ENCODE data around the gene S100A12. TPM values are rescaled to one million over a fixed set of nuclear protein-coding genes. Genes with fewer than 3 reads are reported as not detected.

S100A12 gene
- polyA plus RNA-seq, 3 donors = 1,275 to 2,834 (median 2,543) TPM

DNA sequence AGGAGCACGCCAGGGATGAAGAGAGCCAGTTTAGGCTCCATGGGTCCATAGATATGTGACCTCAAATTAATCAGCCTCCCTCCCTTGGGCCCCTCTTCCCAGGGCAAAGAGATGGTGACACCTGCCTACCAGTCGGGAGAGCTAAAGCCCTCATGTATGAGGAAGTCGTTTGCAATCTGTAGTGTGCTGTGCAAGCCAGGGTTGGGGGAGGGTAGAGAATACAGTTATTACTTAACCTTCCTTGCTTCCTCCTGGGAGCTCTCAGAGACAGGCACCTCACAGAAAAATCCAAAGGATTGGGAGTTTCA lies 30.7 kb downstream of the S100A12 start:
- Histone ChIP-seq H2AFZ (ENCODE audit: insufficient read depth, low read depth, low read length, poor library complexity, severe bottlenecking) (no peak overlapping the region), H3K27ac (ENCODE audit: low read depth in 1 of 2, low read length in 2 of 2) (no peak overlapping the region), H3K4me1 (ENCODE audit: control insufficient read depth in 1 of 2, insufficient read depth in 2 of 2, low read length in 2 of 2) (peaks cover 38 to 50% of the 10 kb centered on the region in 2 donors), H3K36me3 (replicated peaks in 1 of 2; ENCODE audit: control insufficient read depth in 1 of 2, insufficient read depth in 2 of 2, low read length in 2 of 2) (no peaks in the 10 kb centered on the region), H3K4me3 (replicated peaks in 1 of 3; ENCODE audit: low read depth in 2 of 3, low read length in 3 of 3) (peak overlapping the region in 1 of 3 experiments; percentile 28), H3K9ac (ENCODE audit: insufficient read depth, low read length, poor library complexity, severe bottlenecking) (no peak overlapping the region), H3K27me3 (ENCODE audit: control insufficient read depth in 2 of 2, insufficient read depth in 2 of 2, low read length in 2 of 2) (no peaks in the 10 kb centered on the region), H4K20me1 (ENCODE audit: insufficient read depth, low read length) (no peaks in the 10 kb centered on the region), H3K79me2 (ENCODE audit: insufficient read depth, low read length) (no peaks in the 10 kb centered on the region), H3K4me2 (replicated peaks; ENCODE audit: extremely low read depth, low read length, poor library complexity, severe bottlenecking) (peak overlapping the region; percentile 24), H3K9me3 (replicated peaks in 1 of 2; ENCODE audit: control insufficient read depth in 1 of 2, insufficient read depth in 1 of 2, low read length in 2 of 2) (no peaks in the 10 kb centered on the region)
- H3K4me1 Mint-ChIP-seq = peaks cover 62% of the 10 kb centered on the region
- H3K27ac Mint-ChIP-seq = peak overlapping the region in 2 of 7 donors; percentile 28 to 31
- peak overlapping the region in 1 of 2 donors; percentile 61 for H3K4me3 Mint-ChIP-seq
- TF ChIP-seq, protein P1, sequence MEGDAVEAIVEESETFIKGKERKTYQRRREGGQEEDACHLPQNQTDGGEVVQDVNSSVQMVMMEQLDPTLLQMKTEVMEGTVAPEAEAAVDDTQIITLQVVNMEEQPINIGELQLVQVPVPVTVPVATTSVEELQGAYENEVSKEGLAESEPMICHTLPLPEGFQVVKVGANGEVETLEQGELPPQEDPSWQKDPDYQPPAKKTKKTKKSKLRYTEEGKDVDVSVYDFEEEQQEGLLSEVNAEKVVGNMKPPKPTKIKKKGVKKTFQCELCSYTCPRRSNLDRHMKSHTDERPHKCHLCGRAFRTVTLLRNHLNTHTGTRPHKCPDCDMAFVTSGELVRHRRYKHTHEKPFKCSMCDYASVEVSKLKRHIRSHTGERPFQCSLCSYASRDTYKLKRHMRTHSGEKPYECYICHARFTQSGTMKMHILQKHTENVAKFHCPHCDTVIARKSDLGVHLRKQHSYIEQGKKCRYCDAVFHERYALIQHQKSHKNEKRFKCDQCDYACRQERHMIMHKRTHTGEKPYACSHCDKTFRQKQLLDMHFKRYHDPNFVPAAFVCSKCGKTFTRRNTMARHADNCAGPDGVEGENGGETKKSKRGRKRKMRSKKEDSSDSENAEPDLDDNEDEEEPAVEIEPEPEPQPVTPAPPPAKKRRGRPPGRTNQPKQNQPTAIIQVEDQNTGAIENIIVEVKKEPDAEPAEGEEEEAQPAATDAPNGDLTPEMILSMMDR (IDR thresholded peaks at IDR 0.05) = no peak
- no CpG with 5 or more reads among the region's 3 CpGs for WGBS (ENCODE audit: insufficient coverage)
- intact Hi-C loops (cut with micrococcal nuclease) = no loop called here
- peaks cover 0 to 2% (median 0%) of the 10 kb centered on the region in 7 donors for H3K9me3 Mint-ChIP-seq
- DNase-seq = peak; percentile 52 to 61 (median 60)
- peaks cover 7 to 9% (median 9%) of the 10 kb centered on the region in 3 donors for H3K27me3 Mint-ChIP-seq (ENCODE audit: low read depth in 3 of 3)
- H3K36me3 Mint-ChIP-seq = no peaks in the 10 kb centered on the region

DNA sequence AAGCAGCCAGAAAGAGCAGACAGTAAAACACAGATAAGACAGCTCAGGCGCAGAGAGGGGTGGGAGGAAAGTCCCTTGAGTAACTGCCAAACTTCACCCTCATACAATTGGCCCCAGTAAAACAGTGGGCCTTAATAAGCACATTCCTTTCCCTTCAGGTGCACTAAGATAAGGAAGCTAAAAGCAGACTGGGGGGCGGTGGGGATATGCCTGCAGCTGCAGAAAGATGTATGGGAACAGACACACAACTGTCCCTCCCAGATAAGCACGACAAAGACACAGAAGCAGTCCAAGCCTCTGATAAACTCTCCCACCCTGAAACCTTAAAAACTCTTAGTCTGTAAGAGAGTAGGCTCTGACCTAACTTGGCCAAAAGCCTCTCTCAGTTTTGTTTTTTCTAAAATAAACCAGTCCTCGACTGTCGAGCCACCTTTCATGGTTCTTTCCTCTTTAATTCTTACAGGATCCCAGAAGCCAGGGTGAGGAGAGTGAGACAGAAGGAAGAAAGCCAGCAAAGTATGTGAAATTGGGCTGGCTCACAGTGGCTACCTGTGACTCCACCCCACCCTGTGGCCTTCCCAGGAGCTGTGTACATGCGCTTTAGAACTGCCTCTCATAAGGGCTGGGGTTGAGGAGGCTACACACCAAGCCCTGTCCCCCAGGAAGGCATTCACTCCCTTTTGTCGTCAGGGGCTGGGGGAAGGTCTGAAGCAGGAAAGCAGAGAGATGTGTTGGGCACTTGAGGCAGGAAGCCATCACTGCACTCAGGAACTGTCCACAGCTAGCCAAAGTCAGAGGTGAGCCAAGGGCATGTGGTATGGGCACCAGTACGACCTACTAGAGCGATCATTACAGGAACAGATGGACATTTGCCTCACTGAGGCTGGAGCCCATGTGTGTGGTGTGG lies 31.4 kb downstream of the S100A12 start:
- H3K79me2 ChIP-seq (ENCODE audit: insufficient read depth, low read length) = no peaks in the 10 kb centered on the region
- TF ChIP-seq, protein P1 (IDR thresholded peaks at IDR 0.05) = no peak
- H3K9me3 ChIP-seq (replicated peaks in 1 of 2; ENCODE audit: control insufficient read depth in 1 of 2, insufficient read depth in 1 of 2, low read length in 2 of 2) = no peaks in the 10 kb centered on the region
- Mint-ChIP-seq H3K9me3 (peaks cover 0 to 2% (median 0%) of the 10 kb centered on the region in 7 donors), H3K27ac (peak overlapping the region in 2 of 7 donors; percentile 28 to 31), H3K36me3 (no peaks in the 10 kb centered on the region), H3K4me3 (peak overlapping the region in 1 of 2 donors; percentile 61), H3K27me3 (ENCODE audit: low read depth in 3 of 3) (peaks cover 8 to 9% (median 8%) of the 10 kb centered on the region in 3 donors), H3K4me1 (peaks cover 56% of the 10 kb centered on the region)
- intact Hi-C loops (cut with micrococcal nuclease) = no loop called here
- no peaks in the 10 kb centered on the region for H3K27me3 ChIP-seq (ENCODE audit: control insufficient read depth in 2 of 2, insufficient read depth in 2 of 2, low read length in 2 of 2)
- H4K20me1 ChIP-seq (ENCODE audit: insufficient read depth, low read length) = no peaks in the 10 kb centered on the region
- H3K4me1 ChIP-seq (ENCODE audit: control insufficient read depth in 1 of 2, insufficient read depth in 2 of 2, low read length in 2 of 2) = peaks cover 32 to 44% of the 10 kb centered on the region in 2 donors
- no peak overlapping the region for H2AFZ ChIP-seq (ENCODE audit: insufficient read depth, low read depth, low read length, poor library complexity, severe bottlenecking)
- peak overlapping the region in 1 of 3 experiments; percentile 28 for H3K4me3 ChIP-seq (replicated peaks in 1 of 3; ENCODE audit: low read depth in 2 of 3, low read length in 3 of 3)
- H3K36me3 ChIP-seq (replicated peaks in 1 of 2; ENCODE audit: control insufficient read depth in 1 of 2, insufficient read depth in 2 of 2, low read length in 2 of 2) = no peaks in the 10 kb centered on the region
- H3K9ac ChIP-seq (ENCODE audit: insufficient read depth, low read length, poor library complexity, severe bottlenecking) = no peak overlapping the region
- WGBS (ENCODE audit: insufficient coverage) = 100% methylated on average over 1 of the region's 9 CpGs
- H3K27ac ChIP-seq (ENCODE audit: low read depth in 1 of 2, low read length in 2 of 2) = no peak overlapping the region
- H3K4me2 ChIP-seq (replicated peaks; ENCODE audit: extremely low read depth, low read length, poor library complexity, severe bottlenecking) = peak overlapping the region; percentile 24
- no peak for DNase-seq
